K562 (cell line): ENCODE data around the gene AP1M1. TPM values are rescaled to one million over a fixed set of nuclear protein-coding genes. Genes with fewer than 3 reads are reported as not detected.
A peak's percentile ranks its signal among the peaks of the same experiment; 100 is the strongest.

Experiments used
- ATAC-seq: fragments of 200-7000 bp; cut with Tn5 transposase; 3 replicates; pipeline ENCODE4 v1.9.1; 2020; ENCODE audit warnings: moderate library complexity
- BruUV-seq: library from RNA; stranded (reverse); fragments of 400-500 nt; replicated peaks from 2 replicates; lab custom pipeline; 2021; lab: Mats Ljungman, UMichigan
- CTCF ChIA-PET: fragments of 300-600 bp; formaldehyde crosslinking; extraction: SDS; loops from one replicate; lab custom pipeline; 2021; ENCODE audit warnings: low intra/inter-chr PET ratio; lab: Yijun Ruan, JAX
- POLR2A ChIA-PET: fragments of 300-600, 350-650 bp; sonication (Branson Sonifier 250); formaldehyde crosslinking; extraction: SDS; loops from one replicate; lab custom pipeline; 2021; ENCODE audit warnings: antibody characterized with exemption, inconsistent platforms; lab: Yijun Ruan, JAX
- DNase-seq, 4 experiments: peaks; one replicate each; pipeline versions ENCODE4 v3.0.0 to v3.0.0-alpha.2; 2011 to 2018; ENCODE audit warnings: low spot score in 3 of 4, mixed read lengths in 3 of 4; ENCODE audit errors: extremely low read depth in 1 of 4
- FAIRE-seq: peaks from 2 replicates; lab custom pipeline; 2011; peaks lifted over from hg19 to GRCh38; lab: Jason Lieb, UNC
- H2AFZ ChIP-seq: 2 replicates; pipeline ENCODE4 v1.6.0; 2011; ENCODE audit warnings: low read depth, low read length, control low read depth, inconsistent platforms
- H3K27ac ChIP-seq: fragments of 200-600 bp; 3 replicates; pipeline ENCODE4 v1.8.0; 2011; ENCODE audit warnings: low read depth, mild to moderate bottlenecking, control low read depth, inconsistent platforms, low read length, moderate library complexity, mixed read lengths; ENCODE audit errors: extremely low read depth
- H3K27me3 ChIP-seq, 2 experiments: fragments of 300-600 bp in 1 of 2; 2 replicates in 1 of 2; 3 replicates in 1 of 2; pipeline versions ENCODE4 v1.6.0 to v1.8.0; 2011; ENCODE audit warnings: inconsistent platforms in 2 of 2, low read length in 2 of 2, mild to moderate bottlenecking in 1 of 2, mixed read lengths in 1 of 2, moderate library complexity in 1 of 2; ENCODE audit not compliant: control insufficient read depth in 2 of 2, insufficient read depth in 2 of 2
- H3K36me3 ChIP-seq: fragments of 300-600 bp; 3 replicates; pipeline ENCODE4 v1.8.0; 2011; ENCODE audit warnings: mild to moderate bottlenecking, low read length, inconsistent platforms; ENCODE audit not compliant: control insufficient read depth, insufficient read depth
- H3K4me1 ChIP-seq, 2 experiments: fragments of 200-600 bp in 1 of 2; replicated peaks in 1 of 2; 2 replicates in 1 of 2; 3 replicates in 1 of 2; pipeline versions ENCODE4 v1.5.1 to v1.8.0; 2011; ENCODE audit warnings: inconsistent platforms in 2 of 2, low read length in 2 of 2, mild to moderate bottlenecking in 1 of 2, mixed read lengths in 1 of 2, moderate library complexity in 1 of 2; ENCODE audit not compliant: control insufficient read depth in 2 of 2, insufficient read depth in 2 of 2
- H3K4me2 ChIP-seq: 2 replicates; pipeline ENCODE4 v1.6.1; 2011; ENCODE audit warnings: low read length, control low read depth, inconsistent platforms, mixed read lengths; ENCODE audit not compliant: insufficient read depth
- H3K4me3 ChIP-seq: fragments of 200-600 bp; sonication (generic), shearing (Covaris generic); 2 replicates; pipeline ENCODE4 v1.5.1; 2016; ENCODE audit warnings: control low read depth, inconsistent platforms
- H3K79me2 ChIP-seq: fragments of 200-600 bp; 3 replicates; pipeline ENCODE4 v1.8.0; 2011; ENCODE audit warnings: low read length, inconsistent platforms; ENCODE audit not compliant: control insufficient read depth, insufficient read depth
- H3K9ac ChIP-seq, 2 experiments: 2 replicates each; pipeline versions ENCODE4 v1.6.0 to v1.6.1; 2011; ENCODE audit warnings: low read depth in 2 of 2, low read length in 2 of 2, control low read depth in 1 of 2, inconsistent platforms in 1 of 2, mild to moderate bottlenecking in 1 of 2, mixed read lengths in 1 of 2; ENCODE audit not compliant: insufficient read depth in 1 of 2
- H3K9me1 ChIP-seq: one replicate; pipeline ENCODE4 v1.6.0; 2011; ENCODE audit warnings: inconsistent platforms, mild to moderate bottlenecking, low read length, moderate library complexity; ENCODE audit not compliant: control insufficient read depth, insufficient read depth
- H3K9me3 ChIP-seq: replicated peaks from 2 replicates; pipeline ENCODE4 v1.5.1; 2011; ENCODE audit warnings: low read depth, low read length, inconsistent platforms; ENCODE audit not compliant: control insufficient read depth, insufficient read depth
- H4K20me1 ChIP-seq: replicated peaks from 2 replicates; pipeline ENCODE4 v1.6.1; 2011; ENCODE audit warnings: low read length, inconsistent platforms, mixed read lengths; ENCODE audit not compliant: control insufficient read depth, insufficient read depth
- ARID1B ChIP-seq: fragments of 450-650 bp; IDR thresholded peaks from 2 replicates; pipeline ENCODE4 v1.6.1; 2016; ENCODE audit warnings: antibody characterized with exemption, mild to moderate bottlenecking, inconsistent platforms
- ETV1 ChIP-seq: fragments of 450-650 bp; conservative IDR thresholded peaks from 2 replicates; pipeline ENCODE4 v1.6.1; 2016; ENCODE audit warnings: missing genetic modification characterization, control low read depth, low read depth, missing compliant biosample characterization
- RBFOX2 ChIP-seq: fragments of 200-400 bp; formaldehyde crosslinking; IDR thresholded peaks from 2 replicates; pipeline ENCODE4 v1.6.1; 2017; ENCODE audit warnings: low read depth, mild to moderate bottlenecking, low read length, moderate library complexity
- WGBS: fragments of 100-300 bp; shearing (Covaris generic); methylation state at CpG from one replicate; pipeline ENCODE4 v1.1.6; 2016; ENCODE audit warnings: low coverage, mixed read lengths; ENCODE audit not compliant: insufficient coverage; ENCODE audit errors: missing lambda C conversion rate; 5-methylcytosine and 5-hydroxymethylcytosine counted together
- in situ Hi-C: fragments of 300-500 bp; cut with MboI; formaldehyde crosslinking; loops from 4 replicates; pipeline ENCODE4 v1.15.0; 2018; ENCODE audit warnings: inconsistent platforms, mixed read lengths
- intact Hi-C: fragments of 100-400 bp; cut with micrococcal nuclease; formaldehyde crosslinking; loops from 2 replicates; pipeline ENCODE4 v1.14.2; 2022
- polyA plus RNA-seq, 8 experiments: library from polyadenylated mRNA; depleted of rRNA in 4 of 8; stranded (reverse) in 5 of 8; unstranded in 3 of 8; fragments of >200 nt; fragmentation: Nextera tagmentation in 2 of 8; fragmentation: Illumina TruSeq in 1 of 8; extraction: Ambion mirVana in 2 of 8; extraction: Trizol in 1 of 8; gene quantifications; 2 replicates each; pipeline versions ENCODE4 v1.2.1 to v1.2.3, GENCODE V29; 2011 to 2014; ENCODE audit warnings: inconsistent platforms in 1 of 8, missing spikeins in 1 of 8
- total RNA-seq, 7 experiments: library from RNA; depleted of rRNA in 6 of 7; stranded (reverse); fragments of >200 nt in 6 of 7; fragmentation: Illumina TruSeq in 2 of 7; extraction: Trizol in 2 of 7; gene quantifications; 2 replicates each; pipeline versions ENCODE4 v1.2.1 to v1.2.3, GENCODE V29; 2011 to 2021; ENCODE audit warnings: low replicate concordance in 1 of 7

AP1M1 gene
- total and polyA plus RNA-seq, 9 of the 15 experiments (the other 6 are each of a cell fraction or from before 2014, with no cell fraction given) = 0.87 to 56.2 (median 29.1) TPM

GRCh38 chr19:16190198-16190597 lies 7.5 kb upstream of the AP1M1 start:
- WGBS = 87% methylated on average over 6 of the region's 6 CpGs
- ChIA-PET CTCF (no interaction called here), POLR2A (no interaction called here)
- intact Hi-C loops = no loop called here
- Histone ChIP-seq H3K27me3 (no peaks in the 10 kb centered on the region), H3K9me3 (no peaks in the 10 kb centered on the region), H3K4me3 (no peak overlapping the region), H3K27ac (no peak overlapping the region), H3K4me1 (peaks cover 0 to 6% of the 10 kb centered on the region in 2 experiments; a peak in 2 of 5 replicates), H3K9me1 (peaks cover 5% of the 10 kb centered on the region), H4K20me1 (no peaks in the 10 kb centered on the region; the same call in 1 of the 2 replicates), H2AFZ (no peak overlapping the region), H3K79me2 (peaks cover 17% of the 10 kb centered on the region), H3K9ac (peak overlapping the region in 1 of 2 experiments; percentile 4; a peak in 1 of 4 replicates), H3K36me3 (peaks cover 43% of the 10 kb centered on the region), H3K4me2 (no peak overlapping the region)
- ATAC-seq (no peak), FAIRE-seq (no peak), DNase-seq (no peak)
- in situ Hi-C loops = no loop called here
- no TSS peak for BruUV-seq
- TF ChIP-seq RBFOX2 = peak; percentile 37; the same call in 1 of the 2 replicates
- TF ChIP-seq ETV1 (tag) = no peak

DNA sequence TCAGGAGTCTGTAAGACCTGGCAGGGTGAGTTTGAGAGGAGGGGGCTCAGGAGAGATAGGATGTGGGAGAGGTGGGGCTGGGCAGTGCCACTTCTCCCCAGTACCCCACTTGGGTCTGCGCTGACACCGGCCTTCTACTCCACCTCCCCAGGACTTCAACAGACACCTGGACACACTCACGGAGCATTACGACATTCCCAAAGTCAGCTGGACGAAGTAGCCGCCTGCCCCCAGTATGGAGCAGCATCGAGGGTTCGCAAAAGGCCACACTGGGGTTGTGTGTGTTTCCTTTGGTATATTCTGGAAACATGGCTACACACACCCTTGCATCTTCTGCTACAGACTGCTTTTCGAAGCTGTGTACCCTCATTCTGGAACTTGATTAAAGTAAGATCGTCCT lies 7.0 kb upstream of the AP1M1 start:
- H3K9ac ChIP-seq = no peak overlapping the region
- H4K20me1 ChIP-seq = no peaks in the 10 kb centered on the region; the same call in 1 of the 2 replicates
- H3K27me3 ChIP-seq = no peaks in the 10 kb centered on the region
- H3K4me1 ChIP-seq = peaks cover 0 to 4% of the 10 kb centered on the region in 2 experiments; a peak in 2 of 5 replicates
- intact Hi-C loops = no loop called here
- no peak for ATAC-seq
- peaks cover 12% of the 10 kb centered on the region for H3K79me2 ChIP-seq
- no peak for DNase-seq
- H3K9me3 ChIP-seq = no peaks in the 10 kb centered on the region
- FAIRE-seq = no peak
- H3K9me1 ChIP-seq = peaks cover 5% of the 10 kb centered on the region
- BruUV-seq = no TSS peak
- in situ Hi-C loops = no loop called here
- ChIA-PET POLR2A (interaction anchor here (0.6 to 0.9 kb wide), 3 partner anchors 164 to 1420 kb away, joined by 3 read pairs; no protein-coding TSS in a partner anchor), CTCF (no interaction called here)
- peaks cover 43% of the 10 kb centered on the region for H3K36me3 ChIP-seq
- WGBS = 96% methylated on average over 10 of the region's 10 CpGs
- H3K27ac ChIP-seq = no peak overlapping the region
- H3K4me2 ChIP-seq = no peak overlapping the region
- no peak overlapping the region for H2AFZ ChIP-seq
- H3K4me3 ChIP-seq = no peak overlapping the region
- TF ChIP-seq RBFOX2 (peak; percentile 31; the same call in 1 of the 2 replicates), ARID1B (no peak)
